Esophagus muscularis mucosa (tissue), 4 donors: ENCODE data around the gene TMEM219. TPM values are rescaled to one million over a fixed set of nuclear protein-coding genes. Genes with fewer than 3 reads are reported as not detected.

Experiments used
- DNase-seq: peaks from one replicate; pipeline ENCODE4 v3.0.0-alpha.2; 2017; ENCODE audit errors: extremely low spot score
- H3K27ac ChIP-seq, 4 donors: fragments of 200-600 bp; sonication (generic); replicated peaks in 1 of 4; 1 replicate in 3 of 4; 2 replicates in 1 of 4; pipeline ENCODE4 v1.5.1; 2016 to 2019; ENCODE audit warnings: mild to moderate bottlenecking in 1 of 4
- H3K27me3 ChIP-seq, 4 donors: fragments of 200-600 bp; sonication (generic); one replicate each; pipeline versions ENCODE4 v1.5.1 to v1.6.0; 2016 to 2019
- H3K36me3 ChIP-seq, 4 donors: fragments of 200-600 bp; sonication (generic); one replicate each; pipeline ENCODE4 v1.5.1; 2016 to 2019
- H3K4me1 ChIP-seq, 4 donors: fragments of 200-600 bp; sonication (generic); one replicate each; pipeline ENCODE4 v1.5.1; 2016 to 2019
- H3K4me3 ChIP-seq, 4 donors: fragments of 200-600 bp; sonication (generic); 1 replicate in 2 of 4; 2 replicates in 2 of 4; pipeline ENCODE4 v1.5.1; 2016 to 2019; ENCODE audit warnings: mild to moderate bottlenecking in 4 of 4, moderate library complexity in 1 of 4
- H3K9me3 ChIP-seq, 4 donors: fragments of 200-600 bp; sonication (generic); 1 replicate in 3 of 4; 2 replicates in 1 of 4; pipeline ENCODE4 v1.5.1; 2016 to 2019
- CTCF ChIP-seq, 3 experiments: fragments of 200-600 bp in 2 of 3; fragments of 450-650 bp in 1 of 3; sonication (generic) in 2 of 3; IDR thresholded peaks; one replicate each; pipeline ENCODE4 v1.5.1; 2017 to 2019; ENCODE audit warnings: antibody characterized with exemption in 3 of 3, mild to moderate bottlenecking in 2 of 3, moderate library complexity in 1 of 3
- EP300 ChIP-seq: sonication (generic); formaldehyde crosslinking; IDR thresholded peaks from one replicate; pipeline ENCODE4 v1.6.1; 2017; ENCODE audit warnings: antibody characterized with exemption
- POLR2A ChIP-seq: fragments of 450-650 bp; IDR thresholded peaks from one replicate; pipeline ENCODE4 v1.6.1; 2017; ENCODE audit warnings: antibody characterized with exemption, moderate library complexity, mild to moderate bottlenecking, low read depth
- POLR2AphosphoS5 ChIP-seq, 2 donors: sonication (generic); formaldehyde crosslinking; IDR thresholded peaks; one replicate each; pipeline ENCODE4 v1.6.1; 2017; ENCODE audit warnings: antibody characterized with exemption in 2 of 2
- WGBS: methylation state at CpG from one replicate; pipeline ENCODE4 v1.1.5; 2018; 5-methylcytosine and 5-hydroxymethylcytosine counted together
- intact Hi-C: fragments of 100-400 bp; cut with DNase I; formaldehyde crosslinking; loops from one replicate; pipeline ENCODE4 v1.15.1; 2023
- total RNA-seq, 4 donors: library from RNA; depleted of rRNA; stranded (reverse); fragments of >200 nt; gene quantifications; one replicate each; pipeline versions ENCODE4 v1.1.0 to v1.2.1, GENCODE V29; 2016

TMEM219 gene
- total RNA-seq, 4 donors from 2014 or later, result 96.8 to 114 (median 105) TPM

DNA sequence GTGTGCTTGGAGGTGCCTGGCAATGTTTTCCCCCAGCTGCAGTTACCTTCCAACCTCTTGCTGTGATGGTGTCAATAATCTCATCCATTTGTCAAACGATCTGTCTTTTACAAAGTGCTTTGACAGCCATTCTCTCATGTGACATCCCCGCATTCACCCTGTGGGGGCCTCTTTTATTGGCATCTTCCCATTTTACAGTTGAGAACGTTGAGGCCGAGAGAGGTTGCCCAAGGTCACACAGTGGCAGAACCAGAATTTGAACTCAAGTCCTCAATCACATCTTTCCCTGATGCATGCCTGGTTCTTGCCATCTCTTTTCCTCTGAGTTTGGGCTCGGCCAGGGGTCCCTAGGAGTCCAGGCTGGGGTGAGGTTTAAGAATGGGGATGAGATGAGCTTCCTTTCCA, 13.3 kb downstream of the TMEM219 start:
- Histone ChIP-seq H3K4me1 (peaks cover 43 to 53% (median 47%) of the 10 kb centered on the region in 4 donors), H3K36me3 (peaks cover 23 to 46% (median 39%) of the 10 kb centered on the region in 4 donors), H3K9me3 (no peaks in the 10 kb centered on the region), H3K4me3 (peak overlapping the region; percentile 64 to 98 (median 81)), H3K27ac (peak overlapping the region; percentile 50 to 93 (median 90)), H3K27me3 (no peaks in the 10 kb centered on the region)
- intact Hi-C loops, result no loop called here
- TF ChIP-seq EP300, result no peak
- TF ChIP-seq CTCF (IDR thresholded peaks at IDR 0.05), result no peak
- no peak for TF ChIP-seq POLR2AphosphoS5 (IDR thresholded peaks at IDR 0.05)
- TF ChIP-seq POLR2A, result no peak
- 56% methylated on average over 5 of the region's 5 CpGs for WGBS
- DNase-seq, result no peak

GRCh38 chr16:29975811-29976511, 14.1 kb downstream of the TMEM219 start:
- peaks cover 43 to 53% (median 47%) of the 10 kb centered on the region in 4 donors for H3K4me1 ChIP-seq
- DNase-seq, result no peak
- H3K9me3 ChIP-seq, result no peaks in the 10 kb centered on the region
- intact Hi-C loops, result no loop called here
- 15% methylated on average over 6 of the region's 6 CpGs for WGBS
- H3K27me3 ChIP-seq, result no peaks in the 10 kb centered on the region
- H3K27ac ChIP-seq, result peak overlapping the region; percentile 56 to 93 (median 90)
- peak overlapping the region; percentile 64 to 98 (median 81) for H3K4me3 ChIP-seq
- TF ChIP-seq EP300, result no peak
- H3K36me3 ChIP-seq, result peaks cover 31 to 48% (median 41%) of the 10 kb centered on the region in 4 donors

DNA sequence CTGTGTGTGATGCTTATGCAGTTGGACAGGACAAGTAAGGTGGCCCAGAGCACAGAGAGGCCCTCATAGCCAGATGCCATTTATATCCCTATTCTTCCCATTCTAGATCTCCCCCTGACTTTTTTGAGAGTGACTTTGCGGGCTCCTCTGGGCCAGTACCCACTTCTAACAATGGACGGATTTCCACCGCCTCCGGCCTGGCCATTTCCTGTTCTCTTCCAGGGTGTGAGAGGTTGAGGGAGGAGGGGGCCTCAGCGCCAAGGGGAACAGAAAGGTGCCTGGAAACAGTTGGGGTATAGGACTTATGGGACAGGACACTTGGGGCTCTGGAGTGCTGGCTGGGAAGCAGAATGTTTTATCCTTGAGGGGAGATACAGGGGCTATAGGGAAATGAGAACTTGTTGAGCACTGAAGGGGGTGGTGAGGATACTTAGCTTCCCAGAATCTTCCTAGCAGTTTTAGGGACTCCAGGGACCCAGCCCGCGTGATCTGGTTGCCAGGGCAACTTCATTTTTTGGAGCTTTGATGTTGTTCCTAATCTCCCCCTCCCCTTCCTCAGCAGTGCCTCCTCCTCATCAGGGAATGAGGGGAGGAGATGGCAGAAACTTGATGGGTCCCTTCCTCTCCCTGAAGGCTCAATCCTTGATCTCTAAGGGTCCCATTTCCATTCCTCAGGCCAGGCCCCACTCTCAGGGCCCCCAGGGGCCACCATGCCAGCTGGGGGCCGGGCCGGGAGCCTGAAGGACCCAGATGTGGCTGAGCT, 15.4 kb downstream of the TMEM219 start:
- no peak for DNase-seq
- Histone ChIP-seq H3K27me3 (no peaks in the 10 kb centered on the region), H3K27ac (peak overlapping the region; percentile 30 to 93 (median 73)), H3K36me3 (peaks cover 44 to 49% (median 47%) of the 10 kb centered on the region in 4 donors), H3K9me3 (no peaks in the 10 kb centered on the region), H3K4me1 (peaks cover 43 to 53% (median 47%) of the 10 kb centered on the region in 4 donors), H3K4me3 (peak overlapping the region; percentile 1 to 98 (median 74))
- 72% methylated on average over 9 of the region's 9 CpGs for WGBS
- TF ChIP-seq POLR2A (no peak), EP300 (no peak), POLR2AphosphoS5 (IDR thresholded peaks at IDR 0.05) (no peak), CTCF (IDR thresholded peaks at IDR 0.05) (no peak)
- intact Hi-C loops, result no loop called here

DNA sequence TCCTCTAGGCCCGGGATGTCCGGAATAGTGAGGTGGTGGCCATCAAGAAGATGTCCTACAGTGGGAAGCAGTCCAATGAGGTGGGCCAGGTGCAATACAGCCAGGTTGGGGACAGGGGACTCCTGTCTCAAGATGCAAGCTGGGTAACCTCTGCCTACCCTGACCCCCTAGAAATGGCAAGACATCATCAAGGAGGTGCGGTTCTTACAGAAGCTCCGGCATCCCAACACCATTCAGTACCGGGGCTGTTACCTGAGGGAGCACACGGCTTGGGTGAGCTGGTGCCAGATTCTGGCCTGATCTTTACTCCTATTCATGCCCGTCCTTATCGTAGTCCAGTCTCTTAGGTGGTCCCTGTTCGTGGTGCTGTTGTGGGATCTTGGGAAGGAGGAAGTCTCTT, 16.2 kb downstream of the TMEM219 start:
- peaks cover 39 to 51% (median 44%) of the 10 kb centered on the region in 4 donors for H3K4me1 ChIP-seq
- peaks cover 52 to 57% (median 54%) of the 10 kb centered on the region in 4 donors for H3K36me3 ChIP-seq
- intact Hi-C loops, result no loop called here
- peak overlapping the region in 2 of 4 donors; percentile 58 to 88 for H3K27ac ChIP-seq
- H3K4me3 ChIP-seq, result peak overlapping the region in 1 of 4 donors; percentile 24
- no peak for TF ChIP-seq POLR2A
- TF ChIP-seq EP300, result no peak
- TF ChIP-seq CTCF (IDR thresholded peaks at IDR 0.05), result no peak
- TF ChIP-seq POLR2AphosphoS5 (IDR thresholded peaks at IDR 0.05), result no peak
- no peaks in the 10 kb centered on the region for H3K27me3 ChIP-seq
- 96% methylated on average over 9 of the region's 9 CpGs for WGBS
- no peaks in the 10 kb centered on the region for H3K9me3 ChIP-seq
- no peak for DNase-seq
